ENCODE results near the gene CNTRL.

The CNTRL gene

GRCh38 chr9:121204611-121205010 lies 129.9 kb downstream of the CNTRL start:
- TF ChIP-seq TEAD4 (IDR thresholded peaks at IDR 0.05) (no peak), YY1 (IDR thresholded peaks at IDR 0.05; ENCODE audit: low read depth) (no peak), REST (IDR thresholded peaks at IDR 0.05; ENCODE audit: low read depth) (no peak), MAX (IDR thresholded peaks at IDR 0.05) (no peak), EP300 (IDR thresholded peaks at IDR 0.05; ENCODE audit: borderline replicate concordance) (no peak), USF1 (IDR thresholded peaks at IDR 0.05) (no peak), EGR1 (IDR thresholded peaks at IDR 0.05) (no peak), TCF12 (IDR thresholded peaks at IDR 0.05; ENCODE audit: low read depth) (no peak), NFIC (IDR thresholded peaks at IDR 0.05) (no peak), FOXM1 (IDR thresholded peaks at IDR 0.05; ENCODE audit: borderline replicate concordance, low read depth) (no peak), CREB1 (IDR thresholded peaks at IDR 0.05; ENCODE audit: low read depth) (no peak), TAF1 (IDR thresholded peaks at IDR 0.05; ENCODE audit: low read depth) (no peak), ZBTB7A (IDR thresholded peaks at IDR 0.05; ENCODE audit: low read depth) (no peak), CEBPB (IDR thresholded peaks at IDR 0.05) (no peak), RAD21 (IDR thresholded peaks at IDR 0.05; ENCODE audit: low read depth) (no peak)

- TF ChIP-seq CEBPB (IDR thresholded peaks at IDR 0.05): no peak
- TF ChIP-seq TCF12 (IDR thresholded peaks at IDR 0.05; ENCODE audit: low read depth): no peak
- no peak for TF ChIP-seq ZBTB7A (IDR thresholded peaks at IDR 0.05; ENCODE audit: low read depth)
- TF ChIP-seq YY1 (IDR thresholded peaks at IDR 0.05; ENCODE audit: low read depth): no peak
- no peak for TF ChIP-seq TEAD4 (IDR thresholded peaks at IDR 0.05)
- no peak for TF ChIP-seq EGR1 (IDR thresholded peaks at IDR 0.05)
- no peak for TF ChIP-seq REST (IDR thresholded peaks at IDR 0.05; ENCODE audit: low read depth)
- no peak for TF ChIP-seq MAX (IDR thresholded peaks at IDR 0.05)
- no peak for TF ChIP-seq USF1 (IDR thresholded peaks at IDR 0.05)
- TF ChIP-seq NFIC (IDR thresholded peaks at IDR 0.05): no peak
- no peak for TF ChIP-seq RAD21 (IDR thresholded peaks at IDR 0.05; ENCODE audit: low read depth)
- TF ChIP-seq CREB1 (IDR thresholded peaks at IDR 0.05; ENCODE audit: low read depth): no peak
- TF ChIP-seq FOXM1 (IDR thresholded peaks at IDR 0.05; ENCODE audit: borderline replicate concordance, low read depth): no peak
- TF ChIP-seq EP300 (IDR thresholded peaks at IDR 0.05; ENCODE audit: borderline replicate concordance): no peak
Observed at GRCh38 chr9:121206516-121207370, 132.0 kb downstream of the CNTRL start.

GRCh38 chr9:121207371-121207940 lies 132.7 kb downstream of the CNTRL start:
- TF ChIP-seq NFIC (IDR thresholded peaks at IDR 0.05) (no peak), CREB1 (IDR thresholded peaks at IDR 0.05; ENCODE audit: low read depth) (no peak), MAX (IDR thresholded peaks at IDR 0.05) (no peak), REST (IDR thresholded peaks at IDR 0.05; ENCODE audit: low read depth) (no peak), TEAD4 (IDR thresholded peaks at IDR 0.05) (no peak)

- TF ChIP-seq CREB1 (IDR thresholded peaks at IDR 0.05; ENCODE audit: low read depth): no peak
Observed at GRCh38 chr9:121210536-121210935, 135.8 kb downstream of the CNTRL start.

Data from Ishikawa (cell line).